AG04450 (cell line): ENCODE measurements around the gene SYVN1. TPM values are rescaled to one million over a fixed set of nuclear protein-coding genes. Genes with fewer than 3 reads are reported as not detected.

ENCODE experiments used
- CTCF ChIA-PET: fragments of 300-600, 350-600 bp; formaldehyde crosslinking; extraction: SDS; loops from one replicate; lab custom pipeline; 2022; ENCODE audit warnings: antibody characterized with exemption, inconsistent platforms; lab: Charles Lee
- POLR2A ChIA-PET: fragments of 350-600 bp; formaldehyde crosslinking; extraction: SDS; loops from one replicate; lab custom pipeline; 2021; ENCODE audit warnings: antibody characterized with exemption, inconsistent platforms; lab: Yijun Ruan, JAX
- DNase-seq: peaks from one replicate; pipeline ENCODE4 v3.0.0-alpha.2; 2011; ENCODE audit warnings: low read depth, low spot score
- H3K27ac ChIP-seq: one replicate; pipeline ENCODE4 v1.5.1; 2012; ENCODE audit warnings: low read depth, low read length, control low read depth
- H3K27me3 ChIP-seq: one replicate; pipeline ENCODE4 v1.6.0; 2012; ENCODE audit warnings: low read length; ENCODE audit not compliant: control insufficient read depth, insufficient read depth
- H3K4me3 ChIP-seq: 2 replicates; pipeline ENCODE4 v1.5.1; 2011; ENCODE audit warnings: mild to moderate bottlenecking, low read depth, low read length, control low read depth
- H3K9me3 ChIP-seq: 2 replicates; pipeline ENCODE4 v1.5.1; 2012; ENCODE audit warnings: low read length; ENCODE audit not compliant: control insufficient read depth, insufficient read depth
- polyA plus RNA-seq: library from polyadenylated mRNA; depleted of rRNA; stranded (reverse); fragments of >200 nt; gene quantifications from 2 replicates; pipeline ENCODE4 v1.2.3, GENCODE V29; 2011
- TF ChIP-seq, protein P1 (sequence below): IDR thresholded peaks from 2 replicates; pipeline ENCODE4 v1.5.1; 2011; ENCODE audit warnings: low read depth, low read length, control low read depth, inconsistent platforms

Gene SYVN1
- polyA plus RNA-seq, 1 experiment: 18.7 TPM

DNA sequence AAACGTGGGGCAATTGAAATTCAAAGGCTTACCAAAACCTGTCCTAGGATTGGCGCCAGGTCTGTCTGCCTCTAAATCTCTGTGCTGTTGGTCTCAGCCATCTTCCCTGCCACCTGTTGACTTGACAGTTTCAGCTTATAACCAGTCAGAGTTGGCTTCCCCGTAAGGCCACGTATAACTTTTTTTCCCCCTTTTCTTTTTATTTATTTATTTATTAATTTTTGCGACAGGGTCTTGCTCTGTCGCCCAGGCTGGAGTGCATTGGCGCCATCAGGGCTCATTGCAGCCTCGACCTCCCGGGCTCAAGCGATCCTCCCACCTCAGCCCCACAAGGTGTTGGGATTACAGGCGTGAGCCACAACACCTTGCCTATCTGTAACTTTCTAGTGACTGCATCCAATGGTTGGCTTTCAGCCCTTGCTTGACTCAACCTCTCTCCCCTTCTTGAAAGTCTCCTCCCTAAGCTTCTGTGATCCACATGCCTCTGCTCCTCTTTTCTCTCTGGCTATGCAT, 1.4 kb upstream of the SYVN1 start:
- Histone ChIP-seq H3K4me3 (peak overlapping the region; percentile 95), H3K27me3 (peaks cover 2% of the 10 kb centered on the region), H3K27ac (no peak overlapping the region), H3K9me3 (no peaks in the 10 kb centered on the region)
- DNase-seq: no peak
- ChIA-PET POLR2A (interaction anchor here (0.6 to 2.6 kb wide), 13 partner anchors 9 to 431 kb away, joined by 3 to 20 read pairs (median 4); partner anchors contain the start of genes CAPN1, FAU, MRPL49 and SPDYC), CTCF (interaction anchor here (0.9 to 1.3 kb wide), 3 partner anchors 9 to 217 kb away, joined by 3 to 5 read pairs (median 4); no protein-coding TSS in a partner anchor)
- TF ChIP-seq, protein P1, sequence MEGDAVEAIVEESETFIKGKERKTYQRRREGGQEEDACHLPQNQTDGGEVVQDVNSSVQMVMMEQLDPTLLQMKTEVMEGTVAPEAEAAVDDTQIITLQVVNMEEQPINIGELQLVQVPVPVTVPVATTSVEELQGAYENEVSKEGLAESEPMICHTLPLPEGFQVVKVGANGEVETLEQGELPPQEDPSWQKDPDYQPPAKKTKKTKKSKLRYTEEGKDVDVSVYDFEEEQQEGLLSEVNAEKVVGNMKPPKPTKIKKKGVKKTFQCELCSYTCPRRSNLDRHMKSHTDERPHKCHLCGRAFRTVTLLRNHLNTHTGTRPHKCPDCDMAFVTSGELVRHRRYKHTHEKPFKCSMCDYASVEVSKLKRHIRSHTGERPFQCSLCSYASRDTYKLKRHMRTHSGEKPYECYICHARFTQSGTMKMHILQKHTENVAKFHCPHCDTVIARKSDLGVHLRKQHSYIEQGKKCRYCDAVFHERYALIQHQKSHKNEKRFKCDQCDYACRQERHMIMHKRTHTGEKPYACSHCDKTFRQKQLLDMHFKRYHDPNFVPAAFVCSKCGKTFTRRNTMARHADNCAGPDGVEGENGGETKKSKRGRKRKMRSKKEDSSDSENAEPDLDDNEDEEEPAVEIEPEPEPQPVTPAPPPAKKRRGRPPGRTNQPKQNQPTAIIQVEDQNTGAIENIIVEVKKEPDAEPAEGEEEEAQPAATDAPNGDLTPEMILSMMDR: no peak

DNA sequence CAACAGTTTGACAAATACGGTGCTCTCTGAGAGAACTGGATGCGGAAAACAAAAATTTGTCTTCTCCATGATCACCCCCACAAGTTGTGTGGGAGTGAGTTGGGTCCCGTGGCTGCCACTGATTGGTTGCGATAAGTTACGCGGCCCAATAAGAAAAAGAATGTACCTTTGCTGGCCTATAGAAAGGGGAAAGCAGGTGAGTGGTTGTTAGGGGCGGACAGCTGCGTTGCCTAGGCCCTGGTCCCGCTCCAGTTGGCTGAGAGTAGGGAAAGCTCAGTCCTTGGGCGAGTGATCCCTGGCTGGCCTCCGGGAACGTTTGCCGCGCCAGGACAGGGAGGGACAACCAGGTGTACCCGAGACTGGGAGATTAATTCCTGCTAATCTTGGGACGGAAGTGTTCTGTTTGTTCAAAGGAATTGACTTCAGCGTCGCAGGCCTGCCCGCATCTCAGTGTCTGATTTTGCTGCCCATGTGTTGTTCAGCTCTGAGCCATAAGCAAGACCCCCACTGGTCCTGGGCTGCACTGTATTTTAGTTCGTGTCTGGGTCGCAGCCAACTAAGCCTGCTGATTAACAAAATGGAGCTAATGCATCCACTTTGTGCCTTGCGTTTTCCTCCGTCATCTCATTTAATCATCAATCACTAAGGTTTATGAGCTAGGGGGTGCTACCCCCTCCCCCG, 773 bp upstream of the SYVN1 start:
- peak overlapping the region; percentile 99 for H3K27ac ChIP-seq
- H3K4me3 ChIP-seq: peak overlapping the region; percentile 95
- peak; percentile 92 for DNase-seq
- H3K9me3 ChIP-seq: no peaks in the 10 kb centered on the region
- ChIA-PET POLR2A (interaction anchor here (0.6 to 2.6 kb wide), 14 partner anchors 9 to 431 kb away, joined by 3 to 20 read pairs (median 4); partner anchors contain the start of genes CAPN1, FAU, MRPL49 and SAC3D1), CTCF (interaction anchor here (0.9 to 1.3 kb wide), 3 partner anchors 9 to 218 kb away, joined by 3 to 5 read pairs (median 4); no protein-coding TSS in a partner anchor)
- TF ChIP-seq, protein P1: no peak
- peaks cover 1% of the 10 kb centered on the region for H3K27me3 ChIP-seq

DNA sequence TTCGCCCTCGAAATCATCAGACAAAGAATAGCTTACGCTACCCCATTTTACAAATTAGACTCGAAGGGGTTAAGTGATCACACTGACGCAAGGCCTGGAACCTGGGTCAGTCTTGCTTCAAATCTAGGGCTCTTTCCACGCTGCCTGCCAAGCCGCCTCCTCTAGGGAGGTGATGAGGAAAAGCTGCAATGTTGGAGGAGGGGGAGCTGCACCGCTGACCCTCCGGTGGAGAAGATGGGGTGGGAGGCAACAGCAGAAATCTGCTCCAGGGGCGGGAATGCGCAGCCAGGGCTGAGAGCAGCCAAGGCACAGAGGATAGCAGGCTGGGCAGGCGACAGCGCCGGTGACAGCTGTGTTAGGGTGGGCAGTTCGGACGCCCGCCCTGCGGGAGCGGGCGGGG, 595 bp downstream of the SYVN1 start:
- DNase-seq: no peak
- CTCF ChIA-PET: no interaction called here

DNA sequence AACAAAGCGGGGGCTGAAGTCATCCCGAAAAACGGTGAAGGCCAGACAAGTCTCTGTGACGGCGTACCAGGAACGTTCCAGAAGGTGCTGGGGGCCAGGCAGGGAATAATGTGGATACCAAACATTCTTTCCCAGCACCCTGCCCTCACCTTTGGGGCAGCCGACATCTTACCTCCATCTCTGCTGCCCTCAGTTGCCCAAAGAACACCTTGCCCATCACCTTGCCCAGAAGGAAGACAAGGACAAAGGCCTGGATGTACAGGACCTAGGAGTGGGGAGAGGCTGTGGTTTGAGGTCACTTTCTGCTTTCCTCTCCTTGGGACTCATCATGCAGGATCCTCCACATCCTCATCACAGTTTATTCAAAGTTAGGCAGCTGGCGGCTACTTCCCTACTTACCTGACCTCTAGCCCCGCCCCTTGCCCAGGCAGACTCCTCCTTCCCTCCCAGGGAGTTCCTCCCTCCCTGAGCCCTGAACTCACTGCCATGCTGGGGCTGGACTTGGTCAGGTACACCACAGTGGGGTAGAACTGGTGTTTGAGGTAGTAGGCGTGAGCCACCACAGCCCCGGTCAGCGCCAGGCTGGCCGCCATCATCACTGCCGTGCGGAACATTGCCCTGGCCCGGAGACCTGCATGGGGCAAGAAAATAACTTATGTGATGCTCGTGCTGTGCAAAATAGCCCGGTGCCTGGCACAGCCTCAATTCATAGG, 1.2 kb downstream of the SYVN1 start:
- H3K4me3 ChIP-seq: peak overlapping the region; percentile 95
- H3K27me3 ChIP-seq: no peaks in the 10 kb centered on the region
- H3K9me3 ChIP-seq: no peaks in the 10 kb centered on the region; the same call in 1 of the 2 replicates
- H3K27ac ChIP-seq: peak overlapping the region; percentile 21
- POLR2A ChIA-PET: interaction anchor here (0.6 to 2.6 kb wide), 3 partner anchors 15 to 725 kb away, joined by 3 to 14 read pairs (median 7); partner anchors contain the start of genes TM7SF2 and ZNHIT2
- TF ChIP-seq, protein P1: no peak
- DNase-seq: no peak
- CTCF ChIA-PET: no interaction called here

More for the DNA sequence above, 595 bp downstream of the SYVN1 start:
- H3K9me3 ChIP-seq: no peaks in the 10 kb centered on the region; the same call in 1 of the 2 replicates
- peak overlapping the region; percentile 95 for H3K4me3 ChIP-seq
- no peaks in the 10 kb centered on the region for H3K27me3 ChIP-seq
- peak overlapping the region; percentile 99 for H3K27ac ChIP-seq
- POLR2A ChIA-PET: interaction anchor here (0.6 to 2.6 kb wide), 4 partner anchors 12 to 725 kb away, joined by 3 to 20 read pairs (median 10); partner anchors contain the start of genes FAU, MRPL49, TM7SF2 and ZNHIT2
- TF ChIP-seq, protein P1: no peak
